ENCODE data around the gene ETV6.

The ETV6 gene

DNA sequence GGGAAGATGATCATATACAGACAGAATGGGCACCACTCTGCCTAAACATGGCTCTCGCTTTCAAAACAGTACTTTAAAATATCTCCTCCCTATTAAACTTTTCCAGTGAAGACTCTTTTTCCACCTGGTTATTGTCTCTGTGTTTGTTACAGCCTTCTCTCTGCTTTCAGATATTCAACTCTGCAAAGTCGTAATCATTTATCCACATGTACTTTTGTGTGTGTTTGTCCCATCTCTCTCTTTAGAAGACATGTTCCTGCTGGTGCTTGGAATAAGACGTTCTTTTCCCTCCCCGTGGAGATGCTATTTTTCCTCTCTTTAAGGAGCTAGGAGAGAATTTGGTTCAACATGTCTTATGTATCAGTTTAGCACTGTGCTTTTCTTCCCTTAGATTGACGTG lies 45.1 kb downstream of the ETV6 start:
- DNase-seq (ENCODE audit: low read depth, low spot score), result no peak
- TF ChIP-seq, protein P1, sequence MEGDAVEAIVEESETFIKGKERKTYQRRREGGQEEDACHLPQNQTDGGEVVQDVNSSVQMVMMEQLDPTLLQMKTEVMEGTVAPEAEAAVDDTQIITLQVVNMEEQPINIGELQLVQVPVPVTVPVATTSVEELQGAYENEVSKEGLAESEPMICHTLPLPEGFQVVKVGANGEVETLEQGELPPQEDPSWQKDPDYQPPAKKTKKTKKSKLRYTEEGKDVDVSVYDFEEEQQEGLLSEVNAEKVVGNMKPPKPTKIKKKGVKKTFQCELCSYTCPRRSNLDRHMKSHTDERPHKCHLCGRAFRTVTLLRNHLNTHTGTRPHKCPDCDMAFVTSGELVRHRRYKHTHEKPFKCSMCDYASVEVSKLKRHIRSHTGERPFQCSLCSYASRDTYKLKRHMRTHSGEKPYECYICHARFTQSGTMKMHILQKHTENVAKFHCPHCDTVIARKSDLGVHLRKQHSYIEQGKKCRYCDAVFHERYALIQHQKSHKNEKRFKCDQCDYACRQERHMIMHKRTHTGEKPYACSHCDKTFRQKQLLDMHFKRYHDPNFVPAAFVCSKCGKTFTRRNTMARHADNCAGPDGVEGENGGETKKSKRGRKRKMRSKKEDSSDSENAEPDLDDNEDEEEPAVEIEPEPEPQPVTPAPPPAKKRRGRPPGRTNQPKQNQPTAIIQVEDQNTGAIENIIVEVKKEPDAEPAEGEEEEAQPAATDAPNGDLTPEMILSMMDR (IDR thresholded peaks at IDR 0.05; ENCODE audit: low read depth, low read length), result no peak
- in situ Hi-C loops (cut with HindIII; ENCODE audit: low sequenced_read_pairs), result no loop called here
- H3K4me3 ChIP-seq (ENCODE audit: low read depth, low read length), result no peak overlapping the region

DNA sequence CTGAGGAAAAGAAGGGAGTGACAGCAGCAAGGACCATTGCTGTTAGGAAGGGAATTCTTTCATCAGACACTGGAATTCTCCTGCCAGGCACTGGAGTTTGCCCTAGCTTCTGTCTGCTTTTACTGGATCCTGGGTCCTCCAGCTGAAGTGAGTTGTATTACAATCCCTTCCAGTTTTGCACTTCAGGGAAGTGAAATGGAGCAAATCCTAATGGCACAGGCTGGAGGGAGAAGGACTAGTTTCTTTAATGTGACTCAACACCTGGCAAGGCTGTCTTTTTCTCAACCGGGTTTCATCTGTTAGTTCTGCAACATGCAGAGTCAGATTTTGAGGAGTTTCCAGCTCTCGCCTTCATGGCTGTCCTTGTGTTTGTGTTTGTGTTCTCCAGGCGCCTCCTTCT lies 45.8 kb downstream of the ETV6 start:
- TF ChIP-seq, protein P1 (IDR thresholded peaks at IDR 0.05; ENCODE audit: low read depth, low read length), result no peak
- peak; percentile 54 for DNase-seq (ENCODE audit: low read depth, low spot score)
- H3K4me3 ChIP-seq (ENCODE audit: low read depth, low read length), result no peak overlapping the region
- in situ Hi-C loops (cut with HindIII; ENCODE audit: low sequenced_read_pairs), result no loop called here

DNA sequence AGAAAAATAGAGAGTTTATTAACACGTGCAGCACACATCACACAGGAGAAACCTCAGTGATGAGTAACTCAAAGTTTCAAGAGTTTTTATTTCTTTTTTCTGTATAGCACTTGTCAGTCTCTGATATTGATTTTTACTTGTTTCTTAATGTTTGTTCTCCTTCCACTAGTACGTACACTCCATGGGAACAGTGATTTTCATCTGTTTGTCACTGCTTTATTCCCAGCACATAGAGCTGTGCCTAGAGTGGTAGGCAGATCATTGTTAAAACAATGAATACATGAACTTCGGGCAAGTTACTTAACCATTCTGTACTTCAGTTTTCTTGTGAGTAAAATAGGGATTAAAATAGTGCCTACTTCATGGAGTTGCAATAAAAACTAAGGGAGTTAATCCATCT lies 46.6 kb downstream of the ETV6 start:
- DNase-seq (ENCODE audit: low read depth, low spot score), result no peak
- in situ Hi-C loops (cut with HindIII; ENCODE audit: low sequenced_read_pairs), result no loop called here
- TF ChIP-seq, protein P1 (IDR thresholded peaks at IDR 0.05; ENCODE audit: low read depth, low read length), result no peak
- H3K4me3 ChIP-seq (ENCODE audit: low read depth, low read length), result no peak overlapping the region

DNA sequence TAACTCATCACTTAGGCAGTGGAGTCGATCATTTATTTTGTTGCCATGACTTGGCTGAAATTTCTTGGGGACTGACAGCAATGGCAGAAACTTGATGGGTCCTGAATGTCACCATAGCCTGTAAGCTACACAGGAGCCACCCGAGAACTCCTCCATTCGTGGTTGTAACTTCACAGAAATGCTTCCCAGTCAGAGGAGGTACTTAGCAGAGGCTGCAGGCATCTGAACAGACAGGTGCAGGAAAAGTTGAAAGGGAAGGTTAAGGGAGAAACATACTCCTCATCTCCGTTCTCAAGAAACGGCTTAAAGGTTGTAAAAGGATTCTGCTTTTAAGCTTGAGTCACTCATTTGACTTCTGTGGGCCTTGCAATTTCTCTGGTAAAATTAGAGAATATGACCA lies 47.7 kb downstream of the ETV6 start:
- DNase-seq (ENCODE audit: low read depth, low spot score), result no peak
- in situ Hi-C loops (cut with HindIII; ENCODE audit: low sequenced_read_pairs), result no loop called here
- H3K4me3 ChIP-seq (ENCODE audit: low read depth, low read length), result no peak overlapping the region
- TF ChIP-seq, protein P1 (IDR thresholded peaks at IDR 0.05; ENCODE audit: low read depth, low read length), result no peak

DNA sequence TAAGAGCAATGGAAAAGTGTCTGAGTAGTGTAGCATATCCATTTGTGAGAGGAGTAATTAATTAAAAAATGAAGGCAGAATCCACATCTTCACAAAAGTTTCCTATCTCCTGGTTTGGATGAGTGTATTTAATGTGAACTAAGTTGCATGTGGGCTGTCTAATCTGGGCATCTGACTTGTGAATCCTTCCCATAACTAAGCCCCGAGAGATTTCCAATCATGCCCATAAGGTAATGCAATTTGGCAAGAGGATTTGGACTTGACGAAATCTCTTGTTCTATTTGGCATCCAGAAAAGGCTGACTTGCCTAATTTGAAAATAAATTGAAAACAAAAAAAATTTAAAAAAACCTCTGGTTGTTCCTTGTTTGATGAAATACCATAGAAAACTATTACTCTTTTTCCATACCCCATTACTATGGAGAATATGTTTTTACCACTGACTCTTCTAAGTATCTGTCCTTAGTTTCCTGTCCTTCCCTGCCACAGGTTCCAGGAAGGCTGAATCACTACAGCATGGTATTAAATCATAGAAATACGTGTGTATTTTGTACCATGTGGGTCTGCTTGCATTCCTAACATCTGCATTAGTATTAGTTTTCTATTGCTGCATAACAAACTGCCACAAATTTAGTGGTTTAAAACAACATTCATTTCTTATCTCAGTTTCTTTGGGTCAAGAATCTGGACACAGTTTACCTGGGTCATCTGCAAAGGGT lies 48.4 kb downstream of the ETV6 start:
- in situ Hi-C loops (cut with HindIII; ENCODE audit: low sequenced_read_pairs), result no loop called here
- no peak overlapping the region for H3K4me3 ChIP-seq (ENCODE audit: low read depth, low read length)
- DNase-seq (ENCODE audit: low read depth, low spot score), result peak; percentile 50
- TF ChIP-seq, protein P1 (IDR thresholded peaks at IDR 0.05; ENCODE audit: low read depth, low read length), result no peak

DNA sequence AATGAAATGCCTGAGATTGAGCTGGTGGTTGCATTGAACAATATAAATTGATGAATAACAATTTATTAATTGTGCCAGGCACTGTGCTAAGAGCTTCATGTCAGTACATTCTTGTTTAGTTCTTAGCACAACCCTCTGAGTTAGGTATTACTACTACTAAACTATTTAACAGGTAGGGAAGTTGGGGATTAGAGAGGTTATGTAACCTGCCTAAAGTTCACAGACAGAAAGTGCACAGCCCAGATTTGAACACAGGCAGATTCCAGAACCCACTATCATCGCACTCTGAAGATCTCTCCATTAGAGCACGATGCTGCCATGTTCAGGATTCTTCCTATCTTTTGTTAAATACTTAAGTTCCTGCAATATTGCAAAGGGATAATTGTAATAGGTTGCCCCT lies 49.3 kb downstream of the ETV6 start:
- TF ChIP-seq, protein P1 (IDR thresholded peaks at IDR 0.05; ENCODE audit: low read depth, low read length), result no peak
- H3K4me3 ChIP-seq (ENCODE audit: low read depth, low read length), result no peak overlapping the region
- in situ Hi-C loops (cut with HindIII; ENCODE audit: low sequenced_read_pairs), result no loop called here
- no peak for DNase-seq (ENCODE audit: low read depth, low spot score)
